ENCODE data around the gene TMEM258. TPM values are rescaled to one million over a fixed set of nuclear protein-coding genes. Genes with fewer than 3 reads are reported as not detected.

Gene TMEM258
- total and polyA plus RNA-seq, 2 experiments from 2014 or later: 35.3 to 241 TPM

DNA sequence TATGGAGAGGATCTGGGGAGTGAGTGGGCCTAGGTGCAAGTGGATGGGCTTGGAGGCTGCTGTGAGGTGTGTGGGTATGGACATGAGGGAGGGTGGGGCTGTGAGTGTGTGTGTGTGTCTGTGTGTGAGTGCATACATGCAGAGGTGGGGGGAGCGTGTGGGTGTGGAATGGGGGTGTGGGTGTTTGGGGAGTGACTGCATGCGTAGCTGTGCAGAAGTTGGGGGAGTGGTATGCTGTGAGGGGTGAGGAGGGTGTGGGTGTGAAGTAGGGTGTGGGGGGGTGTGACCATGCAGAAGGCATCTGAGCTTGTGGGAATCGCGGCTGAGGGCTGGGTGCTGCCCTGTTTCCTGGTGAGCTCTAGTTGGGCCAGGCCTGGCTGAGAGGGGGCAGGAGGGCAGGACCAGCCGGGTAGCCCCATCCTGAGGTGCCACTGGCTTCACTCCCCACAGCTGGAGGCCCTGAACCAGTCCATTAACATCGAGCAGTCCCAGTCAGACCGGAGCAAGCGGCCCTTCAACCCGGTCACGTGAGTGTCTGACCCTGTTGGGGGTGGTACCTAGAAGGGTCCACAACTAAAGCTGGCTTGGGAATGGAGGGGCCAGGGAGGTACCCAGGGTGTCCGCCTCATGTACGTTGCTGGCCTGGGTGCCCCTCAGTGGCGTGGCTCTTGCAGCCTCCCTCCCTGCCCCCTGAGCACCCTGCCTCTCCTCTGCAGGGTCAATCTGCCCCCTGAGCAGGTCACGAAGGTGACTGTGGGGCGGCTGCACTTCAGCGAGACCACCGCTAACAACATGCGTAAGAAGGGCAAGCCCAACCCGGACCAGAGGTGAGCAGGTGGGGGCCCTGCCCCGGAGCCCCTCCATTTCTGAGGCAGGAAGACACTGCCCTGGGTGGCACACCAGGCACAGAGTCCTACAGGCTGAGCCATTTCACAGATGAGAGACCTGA is 16.5 kb downstream of the TMEM258 start:
- TF ChIP-seq CTCF (IDR thresholded peaks at IDR 0.05; ENCODE audit: low read depth, low read length): no peak
- DNase-seq (ENCODE audit: low read depth in 1 of 2, low spot score in 1 of 2): no peak

GRCh38 chr11:61775106-61775505 is 17.3 kb downstream of the TMEM258 start:
- Histone ChIP-seq H3K4me3 (no peak overlapping the region), H3K9me3 (ENCODE audit: low read depth) (no peaks in the 10 kb centered on the region), H3K36me3 (peaks cover 8% of the 10 kb centered on the region), H3K4me1 (ENCODE audit: low read depth) (peaks cover 27% of the 10 kb centered on the region), H3K27me3 (no peaks in the 10 kb centered on the region), H3K27ac (no peak overlapping the region)
- no peak for TF ChIP-seq CTCF (IDR thresholded peaks at IDR 0.05; ENCODE audit: low read depth, low read length)
- no peak for DNase-seq (ENCODE audit: low read depth in 1 of 2, low spot score in 1 of 2)

More for the DNA sequence above, 16.5 kb downstream of the TMEM258 start:
- Histone ChIP-seq H3K9me3 (ENCODE audit: low read depth) (no peaks in the 10 kb centered on the region), H3K27ac (peak overlapping the region; percentile 39), H3K36me3 (peaks cover 8% of the 10 kb centered on the region), H3K4me1 (ENCODE audit: low read depth) (peaks cover 27% of the 10 kb centered on the region), H3K4me3 (no peak overlapping the region), H3K27me3 (no peaks in the 10 kb centered on the region)

GRCh38 chr11:61774411-61774810 is 18.0 kb downstream of the TMEM258 start:
- peaks cover 8% of the 10 kb centered on the region for H3K36me3 ChIP-seq
- no peak overlapping the region for H3K27ac ChIP-seq
- no peaks in the 10 kb centered on the region for H3K9me3 ChIP-seq (ENCODE audit: low read depth)
- DNase-seq (ENCODE audit: low read depth in 1 of 2, low spot score in 1 of 2): no peak
- peaks cover 33% of the 10 kb centered on the region for H3K4me1 ChIP-seq (ENCODE audit: low read depth)
- no peaks in the 10 kb centered on the region for H3K27me3 ChIP-seq
- no peak for TF ChIP-seq CTCF (IDR thresholded peaks at IDR 0.05; ENCODE audit: low read depth, low read length)
- H3K4me3 ChIP-seq: no peak overlapping the region

GRCh38 chr11:61773809-61774208 is 18.6 kb downstream of the TMEM258 start:
- no peak for DNase-seq (ENCODE audit: low read depth in 1 of 2, low spot score in 1 of 2)
- Histone ChIP-seq H3K27ac (peak overlapping the region; percentile 94), H3K4me1 (ENCODE audit: low read depth) (peaks cover 39% of the 10 kb centered on the region), H3K9me3 (ENCODE audit: low read depth) (no peaks in the 10 kb centered on the region), H3K36me3 (peaks cover 8% of the 10 kb centered on the region), H3K27me3 (no peaks in the 10 kb centered on the region), H3K4me3 (no peak overlapping the region)
- TF ChIP-seq CTCF (IDR thresholded peaks at IDR 0.05; ENCODE audit: low read depth, low read length): no peak

GRCh38 chr11:61773356-61773755 is 19.0 kb downstream of the TMEM258 start:
- no peaks in the 10 kb centered on the region for H3K27me3 ChIP-seq
- H3K4me3 ChIP-seq: no peak overlapping the region
- peaks cover 4% of the 10 kb centered on the region for H3K36me3 ChIP-seq
- peaks cover 44% of the 10 kb centered on the region for H3K4me1 ChIP-seq (ENCODE audit: low read depth)
- TF ChIP-seq CTCF (IDR thresholded peaks at IDR 0.05; ENCODE audit: low read depth, low read length): no peak
- peak in 1 of 2 donors; percentile 75 for DNase-seq (ENCODE audit: low read depth in 1 of 2, low spot score in 1 of 2)
- no peaks in the 10 kb centered on the region for H3K9me3 ChIP-seq (ENCODE audit: low read depth)
- H3K27ac ChIP-seq: peak overlapping the region; percentile 94
